Measurements from ENCODE around the gene TMEM203.

The TMEM203 gene

GRCh38 chr9:137202966-137203365 lies 2.5 kb downstream of the TMEM203 start:
- H4K12ac ChIP-seq (ENCODE audit: low read depth, low read length), result no peak overlapping the region
- H3K14ac ChIP-seq (ENCODE audit: low read length), result no peak overlapping the region
- H4K8ac ChIP-seq (ENCODE audit: low read depth, low read length), result no peak overlapping the region
- no peak overlapping the region for H3K4ac ChIP-seq (ENCODE audit: low read depth, low read length)
- no peak overlapping the region for H3K4me3 ChIP-seq (ENCODE audit: low read depth, low read length)
- no peak overlapping the region for H2AFZ ChIP-seq (ENCODE audit: insufficient read depth, low read length, poor library complexity)
- H4K91ac ChIP-seq (ENCODE audit: low read depth, low read length), result no peak overlapping the region
- no peaks in the 10 kb centered on the region for H3K27me3 ChIP-seq (ENCODE audit: insufficient read depth, low read length)
- peaks cover 7% of the 10 kb centered on the region for H3K79me1 ChIP-seq (ENCODE audit: low read length)
- no peak overlapping the region for H2BK120ac ChIP-seq (ENCODE audit: insufficient read depth, low read length, poor library complexity)
- no peak for DNase-seq
- no peak overlapping the region for H2BK12ac ChIP-seq (ENCODE audit: low read length)
- no peak overlapping the region for H3K4me2 ChIP-seq (ENCODE audit: low read length)
- H2BK5ac ChIP-seq (ENCODE audit: low read depth, low read length, poor library complexity), result no peak overlapping the region
- H3K4me1 ChIP-seq (ENCODE audit: control insufficient read depth in 1 of 2, insufficient read depth in 2 of 2, low read length in 2 of 2), result peaks cover 25 to 37% of the 10 kb centered on the region in 2 experiments
- H3K79me2 ChIP-seq (ENCODE audit: control insufficient read depth, insufficient read depth, low read length, poor library complexity), result peaks cover 18% of the 10 kb centered on the region
- no peak overlapping the region for H3K9ac ChIP-seq (ENCODE audit: low read length)
- peaks cover 2 to 5% of the 10 kb centered on the region in 2 experiments for H3K36me3 ChIP-seq (ENCODE audit: control insufficient read depth in 1 of 2, insufficient read depth in 2 of 2, low read length in 2 of 2)
- no CpG with 5 or more reads among the region's 8 CpGs for WGBS (ENCODE audit: extremely low coverage, insufficient coverage, insufficient read length)
- H2AK5ac ChIP-seq (ENCODE audit: low read length), result no peak overlapping the region
- H3K18ac ChIP-seq (ENCODE audit: low read length), result no peak overlapping the region
- no peaks in the 10 kb centered on the region for H3K9me3 ChIP-seq (ENCODE audit: insufficient read depth, low read depth, low read length)
- no peak overlapping the region for H3K27ac ChIP-seq (ENCODE audit: low read depth, low read length)
- no peak overlapping the region for H3K23ac ChIP-seq (ENCODE audit: low read length)

GRCh38 chr9:137201205-137201868 lies 4.1 kb downstream of the TMEM203 start:
- Histone ChIP-seq H4K91ac (ENCODE audit: low read depth, low read length) (peak overlapping the region; percentile 89), H3K18ac (ENCODE audit: low read length) (peak overlapping the region; percentile 98), H3K14ac (ENCODE audit: low read length) (peak overlapping the region; percentile 97), H2AK5ac (ENCODE audit: low read length) (peak overlapping the region; percentile 96), H3K36me3 (ENCODE audit: control insufficient read depth in 1 of 2, insufficient read depth in 2 of 2, low read length in 2 of 2) (no peaks in the 10 kb centered on the region), H3K79me2 (ENCODE audit: control insufficient read depth, insufficient read depth, low read length, poor library complexity) (peaks cover 17% of the 10 kb centered on the region), H4K12ac (ENCODE audit: low read depth, low read length) (peak overlapping the region; percentile 91), H3K9ac (ENCODE audit: low read length) (peak overlapping the region; percentile 91), H3K4me2 (ENCODE audit: low read length) (peak overlapping the region; percentile 93), H3K27me3 (ENCODE audit: insufficient read depth, low read length) (no peaks in the 10 kb centered on the region), H2BK12ac (ENCODE audit: low read length) (no peak overlapping the region), H2AFZ (ENCODE audit: insufficient read depth, low read length, poor library complexity) (peak overlapping the region; percentile 89), H4K8ac (ENCODE audit: low read depth, low read length) (peak overlapping the region; percentile 98), H3K4me1 (ENCODE audit: control insufficient read depth in 1 of 2, insufficient read depth in 2 of 2, low read length in 2 of 2) (peaks cover 21 to 43% of the 10 kb centered on the region in 2 experiments), H3K9me3 (ENCODE audit: insufficient read depth, low read depth, low read length) (no peaks in the 10 kb centered on the region), H2BK120ac (ENCODE audit: insufficient read depth, low read length, poor library complexity) (peak overlapping the region; percentile 70), H3K79me1 (ENCODE audit: low read length) (peaks cover 7% of the 10 kb centered on the region), H3K27ac (ENCODE audit: low read depth, low read length) (peak overlapping the region; percentile 39), H3K23ac (ENCODE audit: low read length) (no peak overlapping the region), H3K4ac (ENCODE audit: low read depth, low read length) (peak overlapping the region; percentile 85), H2BK5ac (ENCODE audit: low read depth, low read length, poor library complexity) (peak overlapping the region; percentile 73), H3K4me3 (ENCODE audit: low read depth, low read length) (peak overlapping the region; percentile 85)
- WGBS (ENCODE audit: extremely low coverage, insufficient coverage, insufficient read length), result no CpG with 5 or more reads among the region's 23 CpGs
- no peak for DNase-seq

- H2AFZ ChIP-seq (ENCODE audit: insufficient read depth, low read length, poor library complexity), result peak within 1 kb of the TSS; percentile 89
- WGBS (ENCODE audit: extremely low coverage, insufficient coverage, insufficient read length), result no CpG with 5 or more reads among the region's 118 CpGs
Measured at GRCh38 chr9:137200311-137201204, 4.9 kb downstream of the TMEM203 start, which contains the start of gene TPRN. Gene TPRN (minus strand): TSS chr9:137200741. CDS start chr9:137200711, 30 bp downstream.

GRCh38 chr9:137199411-137200121 lies 5.9 kb downstream of the TMEM203 start:
- Histone ChIP-seq H3K9me3 (ENCODE audit: insufficient read depth, low read depth, low read length) (no peaks in the 10 kb centered on the region), H2BK5ac (ENCODE audit: low read depth, low read length, poor library complexity) (no peak overlapping the region), H2BK120ac (ENCODE audit: insufficient read depth, low read length, poor library complexity) (no peak overlapping the region), H3K36me3 (ENCODE audit: control insufficient read depth in 1 of 2, insufficient read depth in 2 of 2, low read length in 2 of 2) (peaks cover 0 to 2% of the 10 kb centered on the region in 2 experiments), H3K4me1 (ENCODE audit: control insufficient read depth in 1 of 2, insufficient read depth in 2 of 2, low read length in 2 of 2) (peaks cover 12 to 33% of the 10 kb centered on the region in 2 experiments), H3K27me3 (ENCODE audit: insufficient read depth, low read length) (no peaks in the 10 kb centered on the region), H3K27ac (ENCODE audit: low read depth, low read length) (no peak overlapping the region), H3K79me1 (ENCODE audit: low read length) (peaks cover 3% of the 10 kb centered on the region), H3K4me2 (ENCODE audit: low read length) (peak overlapping the region; percentile 71), H3K4me3 (ENCODE audit: low read depth, low read length) (peak overlapping the region; percentile 47), H2AK5ac (ENCODE audit: low read length) (no peak overlapping the region), H4K8ac (ENCODE audit: low read depth, low read length) (no peak overlapping the region), H3K4ac (ENCODE audit: low read depth, low read length) (no peak overlapping the region), H2AFZ (ENCODE audit: insufficient read depth, low read length, poor library complexity) (no peak overlapping the region), H3K23ac (ENCODE audit: low read length) (no peak overlapping the region), H3K18ac (ENCODE audit: low read length) (peak overlapping the region; percentile 29), H3K14ac (ENCODE audit: low read length) (no peak overlapping the region), H3K79me2 (ENCODE audit: control insufficient read depth, insufficient read depth, low read length, poor library complexity) (peaks cover 3% of the 10 kb centered on the region), H3K9ac (ENCODE audit: low read length) (no peak overlapping the region), H4K91ac (ENCODE audit: low read depth, low read length) (no peak overlapping the region), H2BK12ac (ENCODE audit: low read length) (no peak overlapping the region), H4K12ac (ENCODE audit: low read depth, low read length) (no peak overlapping the region)
- no peak for DNase-seq
- WGBS (ENCODE audit: extremely low coverage, insufficient coverage, insufficient read length), result no CpG with 5 or more reads among the region's 51 CpGs

More at GRCh38 chr9:137200311-137201204, 4.9 kb downstream of the TMEM203 start, which contains the start of gene TPRN:
- peak within 1 kb of the TSS; percentile 93 for H3K4me2 ChIP-seq (ENCODE audit: low read length)
- peak within 1 kb of the TSS; percentile 39 for H3K27ac ChIP-seq (ENCODE audit: low read depth, low read length)
- H3K36me3 ChIP-seq (ENCODE audit: control insufficient read depth in 1 of 2, insufficient read depth in 2 of 2, low read length in 2 of 2), result peaks cover 0 to 2% of the 10 kb centered on the region in 2 experiments
- H4K12ac ChIP-seq (ENCODE audit: low read depth, low read length), result peak within 1 kb of the TSS; percentile 91
- H3K4me3 ChIP-seq (ENCODE audit: low read depth, low read length), result peak within 1 kb of the TSS; percentile 85
- H3K4me1 ChIP-seq (ENCODE audit: control insufficient read depth in 1 of 2, insufficient read depth in 2 of 2, low read length in 2 of 2), result peaks cover 17 to 37% of the 10 kb centered on the region in 2 experiments
- H3K27me3 ChIP-seq (ENCODE audit: insufficient read depth, low read length), result no peaks in the 10 kb centered on the region
- peak within 1 kb of the TSS; percentile 70 for H2BK120ac ChIP-seq (ENCODE audit: insufficient read depth, low read length, poor library complexity)
- no peak within 1 kb of the TSS for H3K23ac ChIP-seq (ENCODE audit: low read length)
- H2AK5ac ChIP-seq (ENCODE audit: low read length), result peak within 1 kb of the TSS; percentile 96
- H4K91ac ChIP-seq (ENCODE audit: low read depth, low read length), result peak within 1 kb of the TSS; percentile 89
- H3K9ac ChIP-seq (ENCODE audit: low read length), result peak within 1 kb of the TSS; percentile 91
- H3K9me3 ChIP-seq (ENCODE audit: insufficient read depth, low read depth, low read length), result no peaks in the 10 kb centered on the region
- H3K4ac ChIP-seq (ENCODE audit: low read depth, low read length), result peak within 1 kb of the TSS; percentile 85
- peak within 1 kb of the TSS; percentile 98 for H3K18ac ChIP-seq (ENCODE audit: low read length)
- no peak within 1 kb of the TSS for H2BK12ac ChIP-seq (ENCODE audit: low read length)
- H3K14ac ChIP-seq (ENCODE audit: low read length), result peak within 1 kb of the TSS; percentile 97
- H3K79me2 ChIP-seq (ENCODE audit: control insufficient read depth, insufficient read depth, low read length, poor library complexity), result peaks cover 9% of the 10 kb centered on the region
- H2BK5ac ChIP-seq (ENCODE audit: low read depth, low read length, poor library complexity), result peak within 1 kb of the TSS; percentile 73
- peak; percentile 98 to 99 for DNase-seq
- peak within 1 kb of the TSS; percentile 98 for H4K8ac ChIP-seq (ENCODE audit: low read depth, low read length)
- H3K79me1 ChIP-seq (ENCODE audit: low read length), result peaks cover 3% of the 10 kb centered on the region

All from trophoblast cell (in vitro differentiated cells and primary cell).